GM12878 (cell line): ENCODE results near the gene MMP1. TPM values are rescaled to one million over a fixed set of nuclear protein-coding genes. Genes with fewer than 3 reads are reported as not detected.
A peak's percentile ranks its signal among the peaks of the same experiment; 100 is the strongest.

Experiments
- ATAC-seq: fragments of 200-7000 bp; cut with Tn5 transposase; 3 replicates; pipeline ENCODE4 v1.9.1; 2020; ENCODE audit warnings: mild to moderate bottlenecking, moderate library complexity
- BruUV-seq: library from RNA; stranded (reverse); fragments of 400-500 nt; replicated peaks from 2 replicates; lab custom pipeline; 2021; lab: Mats Ljungman, UMichigan
- CTCF ChIA-PET: fragments of 300-600 bp; sonication (Branson Sonifier 250); formaldehyde crosslinking; extraction: SDS; loops from one replicate; lab custom pipeline; 2021; ENCODE audit warnings: inconsistent platforms; lab: Yijun Ruan, JAX
- POLR2A ChIA-PET: fragments of 350-600 bp; formaldehyde crosslinking; extraction: SDS; loops from one replicate; lab custom pipeline; 2021; ENCODE audit warnings: inconsistent platforms; lab: Charles Lee
- RAD21 ChIA-PET: fragments of 300-600 bp; sonication (Branson Sonifier 250); formaldehyde crosslinking; loops from one replicate; lab custom pipeline; 2023; ENCODE audit warnings: antibody characterized with exemption; ENCODE audit not compliant: unreplicated experiment; lab: Charles Lee
- SMC1A ChIA-PET: fragments of 300-600 bp; sonication (Branson Sonifier 250); formaldehyde crosslinking; loops from one replicate; lab custom pipeline; 2023; ENCODE audit not compliant: unreplicated experiment, uncharacterized antibody; lab: Charles Lee
- DNase-seq: peaks from one replicate; pipeline ENCODE4 v3.0.0-alpha.2; 2011; ENCODE audit warnings: low read depth, low spot score
- FAIRE-seq: peaks from 3 replicates; lab custom pipeline; 2011; peaks lifted over from hg19 to GRCh38; lab: Jason Lieb, UNC
- H2AFZ ChIP-seq: 2 replicates; pipeline ENCODE4 v1.6.0; 2011; ENCODE audit warnings: low read depth, low read length, control low read depth; ENCODE audit not compliant: control insufficient read depth
- H3K27ac ChIP-seq: 2 replicates; pipeline ENCODE4 v1.5.1; 2011; ENCODE audit warnings: control low read depth; ENCODE audit not compliant: control insufficient read depth, insufficient read depth
- H3K27me3 ChIP-seq, 2 experiments: replicated peaks in 1 of 2; 2 replicates each; pipeline versions ENCODE4 v1.6.0 to v1.6.1; 2011; ENCODE audit warnings: low read length in 1 of 2; ENCODE audit not compliant: control insufficient read depth in 2 of 2, insufficient read depth in 2 of 2
- H3K36me3 ChIP-seq, 2 experiments: 2 replicates each; pipeline ENCODE4 v1.5.1; 2011; ENCODE audit warnings: low read length in 1 of 2; ENCODE audit not compliant: control insufficient read depth in 2 of 2, insufficient read depth in 2 of 2
- H3K4me1 ChIP-seq: 2 replicates; pipeline ENCODE4 v1.6.1; 2011; ENCODE audit warnings: mild to moderate bottlenecking, low read length, moderate library complexity, mixed read lengths; ENCODE audit not compliant: control insufficient read depth, insufficient read depth
- H3K4me2 ChIP-seq: 2 replicates; pipeline ENCODE4 v1.6.0; 2011; ENCODE audit warnings: control low read depth; ENCODE audit not compliant: control insufficient read depth, insufficient read depth
- H3K4me3 ChIP-seq: fragments of 200-600 bp; sonication (generic); 2 replicates; pipeline ENCODE4 v1.5.1; 2016
- H3K79me2 ChIP-seq: 2 replicates; pipeline ENCODE4 v1.6.0; 2011; ENCODE audit warnings: low read length; ENCODE audit not compliant: control insufficient read depth, insufficient read depth
- H3K9ac ChIP-seq: 2 replicates; pipeline ENCODE4 v1.8.0; 2011; ENCODE audit warnings: low read length, control low read depth, mixed read lengths; ENCODE audit not compliant: control insufficient read depth, insufficient read depth
- H3K9me3 ChIP-seq: replicated peaks from 3 replicates; pipeline ENCODE4 v1.5.1; 2011; ENCODE audit warnings: mild to moderate bottlenecking, low read length; ENCODE audit not compliant: control insufficient read depth, insufficient read depth
- H4K20me1 ChIP-seq: 2 replicates; pipeline ENCODE4 v1.6.0; 2011; ENCODE audit not compliant: control insufficient read depth, insufficient read depth
- ATF7 ChIP-seq: fragments of 450-650 bp; IDR thresholded peaks from 2 replicates; pipeline ENCODE4 v1.6.1; 2016; ENCODE audit warnings: low read depth, mild to moderate bottlenecking
- KAT2A ChIP-seq: conservative IDR thresholded peaks from 2 replicates; pipeline ENCODE4 v1.6.1; 2011; ENCODE audit warnings: low read depth, low read length; ENCODE audit not compliant: control insufficient read depth
- RELB ChIP-seq: fragments of 450-650 bp; IDR thresholded peaks from 2 replicates; pipeline ENCODE4 v1.6.1; 2017; ENCODE audit warnings: low read depth, mild to moderate bottlenecking, moderate library complexity
- whole genome bisulfite sequencing: methylation state at CpG from one replicate; pipeline ENCODE4 v1.1.6; 2016; ENCODE audit warnings: low lambda C conversion rate; ENCODE audit not compliant: insufficient replicate concordance, insufficient coverage; ENCODE audit errors: missing lambda C conversion rate; 5-methylcytosine and 5-hydroxymethylcytosine counted together
- in situ Hi-C: fragments of 300-500 bp; cut with MboI; formaldehyde crosslinking; loops from 9 replicates; pipeline ENCODE4 v1.14.3; 2018; ENCODE audit warnings: mixed read lengths
- intact Hi-C: fragments of 100-400 bp; cut with micrococcal nuclease; formaldehyde crosslinking; loops from one replicate; pipeline ENCODE4 v1.14.2; 2022; ENCODE audit not compliant: unreplicated experiment
- polyA plus RNA-seq, 11 experiments: library from polyadenylated mRNA; depleted of rRNA in 4 of 11; unstranded in 6 of 11; stranded (reverse) in 5 of 11; fragments of >200 nt; fragmentation: Nextera tagmentation in 4 of 11; fragmentation: Illumina TruSeq in 1 of 11; extraction: Ambion mirVana in 4 of 11; extraction: Trizol in 1 of 11; gene quantifications; 1 replicate in 1 of 11; 2 replicates in 10 of 11; pipeline versions ENCODE4 v1.2.1 to v1.2.3, GENCODE V29; 2011 to 2016; ENCODE audit warnings: inconsistent platforms in 2 of 11, missing spikeins in 2 of 11, low read depth in 1 of 11
- total RNA-seq, 4 experiments: library from RNA; depleted of rRNA in 3 of 4; stranded (reverse); fragments of >200 nt in 3 of 4; fragmentation: Illumina TruSeq in 1 of 4; extraction: Trizol in 1 of 4; gene quantifications; 2 replicates each; pipeline versions ENCODE4 v1.2.1 to v1.2.3, GENCODE V29; 2013 to 2021

MMP1 gene
- total and polyA plus RNA-seq, 10 of the 15 experiments (the other 5 are each of a cell fraction or from before 2014, with no cell fraction given) = not detected

- no peak for TF ChIP-seq RELB
Observed at GRCh38 chr11:102788334-102788995, 9.5 kb downstream of the MMP1 start (continued).

- Histone ChIP-seq H3K36me3 (no peaks in the 10 kb centered on the region), H3K4me1 (no peaks in the 10 kb centered on the region), H3K9ac (no peak overlapping the region), H4K20me1 (no peaks in the 10 kb centered on the region; the same call in 1 of the 2 replicates), H2AFZ (no peak overlapping the region), H3K4me3 (no peak overlapping the region), H3K27ac (no peak overlapping the region), H3K4me2 (no peak overlapping the region), H3K27me3 (no peaks in the 10 kb centered on the region), H3K79me2 (no peaks in the 10 kb centered on the region), H3K9me3 (no peaks in the 10 kb centered on the region)
- WGBS = 61% methylated on average over 3 of the region's 3 CpGs
- intact Hi-C loops (no loop called here), in situ Hi-C loops (no loop called here)
- SMC1A ChIA-PET = interaction anchor here (0.9 to 1.4 kb wide), 3 partner anchors 8 to 58 kb away, joined by 3 to 5 read pairs (median 4); partner anchors contain the start of gene MMP3
- POLR2A ChIA-PET = no interaction called here
- FAIRE-seq (no peak), DNase-seq (no peak), ATAC-seq (no peak)
- RAD21 ChIA-PET = interaction anchor here (0.6 kb wide), 1 partner anchor 80 kb away, joined by 5 read pairs; no protein-coding TSS in a partner anchor
- CTCF ChIA-PET = interaction anchor here (0.8 to 1.3 kb wide), 4 partner anchors 9 to 18 kb away, joined by 3 to 6 read pairs (median 4); no protein-coding TSS in a partner anchor
- TF ChIP-seq ATF7 (0 out of 2 replicates have a peak, but pooled peaks have one; percentile 16), KAT2A (no peak)
- no TSS peak for BruUV-seq
Observed at GRCh38 chr11:102784380-102784779, 13.6 kb downstream of the MMP1 start.
